ENCODE data around the gene TMEM119. TPM values are rescaled to one million over a fixed set of nuclear protein-coding genes. Genes with fewer than 3 reads are reported as not detected.
A peak's percentile ranks its signal among the peaks of the same experiment; 100 is the strongest.
"Not testable (repeated sequence)": the region's sequence is repeated elsewhere in the genome, so short reads cannot be mapped to it uniquely, and the experiment has no call there.

The TMEM119 gene
- total and polyA plus RNA-seq, 12 donors: 0.57 to 6.9 (median 2.0) TPM

- H3K27ac ChIP-seq: no peak overlapping the region
- no peaks in the 10 kb centered on the region for H3K27me3 ChIP-seq
- H3K4me3 ChIP-seq: peak overlapping the region in 5 of 10 donors; percentile 81 to 99 (median 92)
- 84 to 89% methylated on average over 12 to 14 of the region's 14 CpGs for WGBS, 2 donors
- DNase-seq: no peak
- intact Hi-C loops (cut with DNase I): no loop called here
- ATAC-seq: no peak
- peaks cover 0 to 32% (median 2%) of the 10 kb centered on the region in 9 donors for H3K36me3 ChIP-seq
- peaks cover 5 to 80% (median 69%) of the 10 kb centered on the region in 9 donors for H3K4me1 ChIP-seq
- H3K9me3 ChIP-seq: no peaks in the 10 kb centered on the region
- TF ChIP-seq, protein P1, sequence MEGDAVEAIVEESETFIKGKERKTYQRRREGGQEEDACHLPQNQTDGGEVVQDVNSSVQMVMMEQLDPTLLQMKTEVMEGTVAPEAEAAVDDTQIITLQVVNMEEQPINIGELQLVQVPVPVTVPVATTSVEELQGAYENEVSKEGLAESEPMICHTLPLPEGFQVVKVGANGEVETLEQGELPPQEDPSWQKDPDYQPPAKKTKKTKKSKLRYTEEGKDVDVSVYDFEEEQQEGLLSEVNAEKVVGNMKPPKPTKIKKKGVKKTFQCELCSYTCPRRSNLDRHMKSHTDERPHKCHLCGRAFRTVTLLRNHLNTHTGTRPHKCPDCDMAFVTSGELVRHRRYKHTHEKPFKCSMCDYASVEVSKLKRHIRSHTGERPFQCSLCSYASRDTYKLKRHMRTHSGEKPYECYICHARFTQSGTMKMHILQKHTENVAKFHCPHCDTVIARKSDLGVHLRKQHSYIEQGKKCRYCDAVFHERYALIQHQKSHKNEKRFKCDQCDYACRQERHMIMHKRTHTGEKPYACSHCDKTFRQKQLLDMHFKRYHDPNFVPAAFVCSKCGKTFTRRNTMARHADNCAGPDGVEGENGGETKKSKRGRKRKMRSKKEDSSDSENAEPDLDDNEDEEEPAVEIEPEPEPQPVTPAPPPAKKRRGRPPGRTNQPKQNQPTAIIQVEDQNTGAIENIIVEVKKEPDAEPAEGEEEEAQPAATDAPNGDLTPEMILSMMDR (IDR thresholded peaks at IDR 0.05): no peak
Observed at GRCh38 chr12:108559007-108559655, 38.8 kb downstream of the TMEM119 start.

DNA sequence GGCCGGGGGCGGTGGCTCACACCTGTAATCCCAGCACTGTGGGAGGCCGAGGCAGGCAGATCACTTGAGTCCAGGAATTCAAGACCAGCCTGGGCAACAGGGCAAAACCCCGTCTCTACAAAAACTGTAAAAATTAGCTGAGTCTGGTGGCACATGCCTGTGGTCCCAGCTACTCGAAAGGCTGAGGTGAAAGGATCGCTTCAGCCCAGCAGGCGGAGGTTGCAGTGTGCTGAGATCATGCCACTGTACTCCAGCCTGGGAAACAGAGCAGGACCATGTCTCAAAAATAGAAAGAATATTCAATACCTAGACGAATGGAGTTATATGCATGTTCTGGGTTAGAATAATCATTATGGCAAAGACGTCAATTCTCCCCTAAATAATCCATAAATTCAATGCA lies 42.5 kb downstream of the TMEM119 start:
- peaks cover 5 to 93% (median 58%) of the 10 kb centered on the region in 9 donors for H3K4me1 ChIP-seq
- H3K27ac ChIP-seq: not testable (repeated sequence)
- 86 to 87% methylated on average over 9 of the region's 9 CpGs for WGBS, 2 donors

DNA sequence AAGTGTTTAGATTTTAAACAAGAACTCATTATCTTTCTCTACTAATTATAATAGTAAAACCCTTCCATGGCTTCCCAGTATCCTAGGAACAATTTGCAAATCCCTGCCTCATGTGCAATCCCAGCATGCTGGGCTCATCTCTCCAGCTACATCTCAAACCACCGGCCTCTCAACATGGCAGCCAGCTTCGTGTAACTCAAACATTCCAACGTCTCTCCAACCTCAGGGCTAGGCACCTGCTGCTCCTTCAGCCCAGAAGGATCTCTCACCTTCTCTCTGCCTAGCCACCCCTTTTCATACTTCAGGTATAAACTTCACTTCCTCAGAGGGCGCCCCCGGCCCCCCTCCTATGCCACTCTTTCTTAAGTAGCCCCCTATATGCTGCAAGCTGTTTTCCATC lies 44.1 kb downstream of the TMEM119 start:
- Histone ChIP-seq H3K27ac (no peak overlapping the region), H3K4me1 (peaks cover 0 to 78% (median 42%) of the 10 kb centered on the region in 9 donors), H3K27me3 (no peaks in the 10 kb centered on the region), H3K9me3 (no peaks in the 10 kb centered on the region), H3K4me3 (no peak overlapping the region), H3K36me3 (peaks cover 0 to 36% (median 1%) of the 10 kb centered on the region in 9 donors)
- WGBS, 2 donors: 90 to 93% methylated on average over 5 of the region's 5 CpGs
- ATAC-seq (no peak), DNase-seq (no peak)
- intact Hi-C loops (cut with DNase I): no loop called here
- TF ChIP-seq, protein P1 (IDR thresholded peaks at IDR 0.05): no peak

More for the DNA sequence above, 42.5 kb downstream of the TMEM119 start:
- H3K4me3 ChIP-seq; H3K27me3 ChIP-seq; ATAC-seq; intact Hi-C loops (cut with DNase I); H3K9me3 ChIP-seq; DNase-seq: not testable (repeated sequence)
- H3K36me3 ChIP-seq: peaks cover 0 to 33% (median 0%) of the 10 kb centered on the region in 9 donors

DNA sequence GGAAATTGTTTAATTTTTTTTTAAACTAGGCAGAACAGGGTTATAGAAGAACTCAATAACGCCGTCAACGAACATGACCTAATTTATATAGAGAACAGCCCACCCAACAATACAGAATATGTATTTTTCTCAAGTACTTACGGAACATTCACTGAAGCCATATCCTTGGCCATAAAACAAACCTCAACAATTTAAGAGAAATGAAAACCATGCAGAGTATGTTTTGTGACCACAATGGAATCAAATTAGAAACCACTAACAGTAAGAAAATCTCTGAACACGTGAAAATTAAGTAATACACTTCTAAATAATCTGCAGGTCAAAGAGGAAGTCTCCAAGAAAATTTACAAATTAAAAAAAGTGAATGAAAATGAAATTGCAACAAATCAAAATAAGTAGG lies 46.3 kb downstream of the TMEM119 start:
- Histone ChIP-seq H3K9me3 (no peaks in the 10 kb centered on the region), H3K27ac (no peak overlapping the region), H3K36me3 (peaks cover 0 to 40% (median 17%) of the 10 kb centered on the region in 9 donors), H3K27me3 (no peaks in the 10 kb centered on the region), H3K4me3 (no peak overlapping the region), H3K4me1 (peaks cover 0 to 75% (median 38%) of the 10 kb centered on the region in 9 donors)
- no peak for DNase-seq
- 86 to 87% methylated on average over 5 of the region's 5 CpGs for WGBS, 2 donors
- ATAC-seq: no peak
- intact Hi-C loops (cut with DNase I): no loop called here
- TF ChIP-seq, protein P1 (IDR thresholded peaks at IDR 0.05): no peak

- Histone ChIP-seq H3K4me1 (peaks cover 0 to 63% (median 24%) of the 10 kb centered on the region in 9 donors), H3K36me3 (peaks cover 0 to 55% (median 36%) of the 10 kb centered on the region in 9 donors), H3K27ac (no peak overlapping the region), H3K9me3 (no peaks in the 10 kb centered on the region), H3K27me3 (no peaks in the 10 kb centered on the region), H3K4me3 (no peak overlapping the region)
- ATAC-seq: no peak
- DNase-seq: no peak
- WGBS, 2 donors: 65 to 69% methylated on average over 7 of the region's 7 CpGs
- intact Hi-C loops (cut with DNase I): no loop called here
- TF ChIP-seq, protein P1 (IDR thresholded peaks at IDR 0.05): no peak
Observed at GRCh38 chr12:108548954-108549521, 48.8 kb downstream of the TMEM119 start.
